Transverse colon (tissue), 4 donors: ENCODE results near the gene SERPINA3. TPM values are rescaled to one million over a fixed set of nuclear protein-coding genes. Genes with fewer than 3 reads are reported as not detected.
A peak's percentile ranks its signal among the peaks of the same experiment; 100 is the strongest.

ENCODE experiments used
- DNase-seq: peaks from one replicate; pipeline ENCODE4 v3.0.0-alpha.2; 2019
- H3K27ac ChIP-seq, 4 donors: fragments of 200-600 bp; sonication (generic); 2 replicates each; pipeline ENCODE4 v1.5.1; 2016 to 2018; ENCODE audit warnings: inconsistent platforms in 4 of 4
- H3K27me3 ChIP-seq: fragments of 200-600 bp; sonication (generic); 2 replicates; pipeline ENCODE4 v1.5.1; 2017; ENCODE audit warnings: inconsistent platforms
- H3K36me3 ChIP-seq, 4 donors: fragments of 200-600 bp; sonication (generic); 2 replicates each; pipeline ENCODE4 v1.5.1; 2017 to 2019; ENCODE audit warnings: inconsistent platforms in 4 of 4
- H3K4me1 ChIP-seq, 4 donors: fragments of 200-600 bp; sonication (generic); 2 replicates each; pipeline ENCODE4 v1.5.1; 2017 to 2020; ENCODE audit warnings: inconsistent platforms in 4 of 4
- H3K4me3 ChIP-seq, 4 donors: fragments of 200-600 bp; sonication (generic); 1 replicate in 1 of 4; 2 replicates in 3 of 4; pipeline versions ENCODE4 v1.5.1 to v1.6.1; 2017 to 2019; ENCODE audit warnings: inconsistent platforms in 4 of 4
- H3K9me3 ChIP-seq, 2 donors: fragments of 200-600 bp; sonication (generic); 2 replicates each; pipeline ENCODE4 v1.5.1; 2017 to 2019; ENCODE audit warnings: inconsistent platforms in 2 of 2
- CTCF ChIP-seq, 5 experiments: fragments of 200-600 bp in 3 of 5; fragments of 450-650 bp in 2 of 5; sonication (generic) in 3 of 5; IDR thresholded peaks; 1 replicate in 2 of 5; 2 replicates in 3 of 5; pipeline ENCODE4 v1.5.1; 2016 to 2017; ENCODE audit warnings: antibody characterized with exemption in 5 of 5, inconsistent platforms in 3 of 5, mild to moderate bottlenecking in 2 of 5, moderate library complexity in 1 of 5
- EP300 ChIP-seq: sonication (generic); formaldehyde crosslinking; IDR thresholded peaks from one replicate; pipeline ENCODE4 v1.6.1; 2017; ENCODE audit warnings: antibody characterized with exemption, low read depth
- POLR2A ChIP-seq: fragments of 450-650 bp; IDR thresholded peaks from one replicate; pipeline ENCODE4 v1.6.1; 2016; ENCODE audit warnings: antibody characterized with exemption, mild to moderate bottlenecking, moderate library complexity
- POLR2AphosphoS5 ChIP-seq, 3 donors: sonication (generic); formaldehyde crosslinking; IDR thresholded peaks; one replicate each; pipeline ENCODE4 v1.6.1; 2016; ENCODE audit warnings: antibody characterized with exemption in 3 of 3
- WGBS, 2 donors: methylation state at CpG; one replicate each; pipeline ENCODE4 v1.1.5; 2018; ENCODE audit warnings: low coverage in 1 of 2; 5-methylcytosine and 5-hydroxymethylcytosine counted together
- in situ Hi-C, 4 donors: fragments of 200-750 bp; cut with MboI; loops; one replicate each; pipeline versions ENCODE4 v1.15.0 to v1.15.1; 2017; ENCODE audit warnings: low sequenced_read_pairs in 3 of 4, low pct_ligation_motif_present in 1 of 4, low pct_unique_long_range_greater_than_20kb in 1 of 4
- intact Hi-C: fragments of 100-400 bp; cut with DNase I; formaldehyde crosslinking; loops from one replicate; pipeline ENCODE4 v1.15.1; 2023; ENCODE audit warnings: low total_unique reads
- total RNA-seq, 4 donors: library from RNA; depleted of rRNA; stranded (reverse); fragments of >200 nt; gene quantifications; one replicate each; pipeline ENCODE4 v1.1.0, GENCODE V29; 2016

SERPINA3 gene
- 10 to 100 TPM; 16.0 to 72.7 (median 22.6) TPM for total RNA-seq

DNA sequence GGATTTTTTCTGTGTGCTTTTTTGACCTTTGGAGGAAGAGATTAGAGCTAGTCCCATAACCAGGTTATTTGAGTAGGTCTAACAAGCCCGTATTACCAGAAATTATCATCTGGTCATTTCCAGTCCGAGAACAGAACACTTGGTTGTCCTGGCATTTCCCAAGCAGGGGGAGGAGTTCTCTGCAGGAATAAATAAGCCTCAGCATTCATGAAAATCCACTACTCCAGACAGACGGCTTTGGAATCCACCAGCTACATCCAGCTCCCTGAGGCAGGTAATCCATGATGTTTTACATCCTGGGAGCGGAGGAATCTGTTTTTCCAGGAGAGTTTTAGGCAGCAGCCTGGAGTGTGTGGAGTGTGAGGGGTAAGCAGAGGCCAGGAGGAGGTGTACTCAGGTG is at the start of gene SERPINA3:
TSS of gene SERPINA3 (plus strand) at position 218 of the 400 bp plus-strand sequence. CDS start 2,051 bp downstream, outside the sequence.
- intact Hi-C loops, result no loop called here
- H3K4me3 ChIP-seq, result no peak within 1 kb of the TSS
- H3K27me3 ChIP-seq, result no peaks in the 10 kb centered on the region
- 63 to 73% methylated on average over 3 to 4 of the region's 4 CpGs for WGBS, 2 donors
- peak within 1 kb of the TSS; percentile 37 to 66 (median 46) for H3K27ac ChIP-seq
- in situ Hi-C loops, result no loop called here
- peaks cover 0 to under 1% of the 10 kb centered on the region in 2 donors for H3K9me3 ChIP-seq
- TF ChIP-seq POLR2A (no peak), POLR2AphosphoS5 (IDR thresholded peaks at IDR 0.05) (peak; percentile 8 to 42 (median 25))
- H3K4me1 ChIP-seq, result no peaks in the 10 kb centered on the region
- DNase-seq, result no peak
- H3K36me3 ChIP-seq, result no peaks in the 10 kb centered on the region

GRCh38 chr14:94562941-94563883 is 49.0 kb upstream of the SERPINA3 start:
- in situ Hi-C loops, result no loop called here
- Histone ChIP-seq H3K36me3 (no peaks in the 10 kb centered on the region), H3K27ac (no peak overlapping the region), H3K4me1 (no peaks in the 10 kb centered on the region), H3K9me3 (no peaks in the 10 kb centered on the region), H3K27me3 (no peaks in the 10 kb centered on the region), H3K4me3 (no peak overlapping the region)
- intact Hi-C loops, result loop anchor here (5.0 kb wide), 1 partner anchor 1554 kb away; no protein-coding TSS in a partner anchor
- TF ChIP-seq EP300 (no peak), CTCF (IDR thresholded peaks at IDR 0.05) (no peak), POLR2AphosphoS5 (IDR thresholded peaks at IDR 0.05) (no peak), POLR2A (no peak)
- DNase-seq, result no peak
- WGBS, 2 donors, result 89% methylated on average over 16 of the region's 16 CpGs; no CpG with 5 or more reads in 1 of the 2 donors

GRCh38 chr14:94564381-94564780 is 47.8 kb upstream of the SERPINA3 start:
- no peaks in the 10 kb centered on the region for H3K9me3 ChIP-seq
- no peak for TF ChIP-seq POLR2A
- no peak for TF ChIP-seq EP300
- no peak for TF ChIP-seq CTCF (IDR thresholded peaks at IDR 0.05)
- TF ChIP-seq POLR2AphosphoS5 (IDR thresholded peaks at IDR 0.05), result no peak
- H3K27me3 ChIP-seq, result no peaks in the 10 kb centered on the region
- H3K27ac ChIP-seq, result no peak overlapping the region
- DNase-seq, result no peak
- intact Hi-C loops, result loop anchor here (5.0 kb wide), 1 partner anchor 1553 kb away; no protein-coding TSS in a partner anchor
- H3K36me3 ChIP-seq, result no peaks in the 10 kb centered on the region
- in situ Hi-C loops, result no loop called here
- no peak overlapping the region for H3K4me3 ChIP-seq
- no peaks in the 10 kb centered on the region for H3K4me1 ChIP-seq

DNA sequence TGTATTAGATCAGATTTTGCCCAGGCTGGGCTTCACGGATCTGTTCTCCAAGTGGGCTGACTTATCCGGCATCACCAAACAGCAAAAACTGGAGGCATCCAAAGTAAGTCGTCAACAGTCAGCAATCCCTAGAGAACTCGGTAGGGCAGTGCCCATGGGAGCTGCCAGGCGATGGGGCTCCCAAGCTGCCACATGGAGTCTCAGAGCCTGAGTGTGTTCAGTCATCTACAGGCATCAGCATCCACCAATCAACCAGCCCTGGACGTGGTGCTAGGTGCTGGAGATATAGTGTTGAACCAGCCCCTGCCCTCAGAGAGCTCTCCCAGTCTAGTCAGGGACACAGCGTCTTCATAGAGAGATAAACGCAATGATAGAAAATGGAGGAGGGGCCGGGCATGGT is 44.0 kb upstream of the SERPINA3 start:
- WGBS, 2 donors, result 89 to 100% methylated on average over 2 to 9 of the region's 9 CpGs
- DNase-seq, result no peak
- Histone ChIP-seq H3K27ac (no peak overlapping the region), H3K36me3 (no peaks in the 10 kb centered on the region), H3K27me3 (no peaks in the 10 kb centered on the region), H3K4me1 (peaks cover 0 to 2% (median 0%) of the 10 kb centered on the region in 4 donors), H3K4me3 (no peak overlapping the region), H3K9me3 (no peaks in the 10 kb centered on the region)
- intact Hi-C loops, result no loop called here
- TF ChIP-seq POLR2A, result no peak
- TF ChIP-seq EP300, result no peak
- TF ChIP-seq POLR2AphosphoS5 (IDR thresholded peaks at IDR 0.05), result no peak
- no peak for TF ChIP-seq CTCF (IDR thresholded peaks at IDR 0.05)
- in situ Hi-C loops, result no loop called here
